K562 (cell line): ENCODE measurements around the gene HDHD3. TPM values are rescaled to one million over a fixed set of nuclear protein-coding genes. Genes with fewer than 3 reads are reported as not detected.
A peak's percentile ranks its signal among the peaks of the same experiment; 100 is the strongest.

Experiments used
- ATAC-seq: fragments of 200-7000 bp; cut with Tn5 transposase; 3 replicates; pipeline ENCODE4 v1.9.1; 2020; ENCODE audit warnings: moderate library complexity
- BruUV-seq: library from RNA; stranded (reverse); fragments of 400-500 nt; replicated peaks from 2 replicates; lab custom pipeline; 2021; lab: Mats Ljungman, UMichigan
- CTCF ChIA-PET: fragments of 300-600 bp; formaldehyde crosslinking; extraction: SDS; loops from one replicate; lab custom pipeline; 2021; ENCODE audit warnings: low intra/inter-chr PET ratio; lab: Yijun Ruan, JAX
- POLR2A ChIA-PET: fragments of 300-600, 350-650 bp; sonication (Branson Sonifier 250); formaldehyde crosslinking; extraction: SDS; loops from one replicate; lab custom pipeline; 2021; ENCODE audit warnings: antibody characterized with exemption, inconsistent platforms; lab: Yijun Ruan, JAX
- DNase-seq, 4 experiments: peaks; one replicate each; pipeline versions ENCODE4 v3.0.0 to v3.0.0-alpha.2; 2011 to 2018; ENCODE audit warnings: low spot score in 3 of 4, mixed read lengths in 3 of 4; ENCODE audit errors: extremely low read depth in 1 of 4
- FAIRE-seq: peaks from 2 replicates; lab custom pipeline; 2011; peaks lifted over from hg19 to GRCh38; lab: Jason Lieb, UNC
- H2AFZ ChIP-seq: 2 replicates; pipeline ENCODE4 v1.6.0; 2011; ENCODE audit warnings: low read depth, low read length, control low read depth, inconsistent platforms
- H3K27ac ChIP-seq: fragments of 200-600 bp; 3 replicates; pipeline ENCODE4 v1.8.0; 2011; ENCODE audit warnings: low read depth, mild to moderate bottlenecking, control low read depth, inconsistent platforms, low read length, moderate library complexity, mixed read lengths; ENCODE audit errors: extremely low read depth
- H3K27me3 ChIP-seq, 2 experiments: fragments of 300-600 bp in 1 of 2; 2 replicates in 1 of 2; 3 replicates in 1 of 2; pipeline versions ENCODE4 v1.6.0 to v1.8.0; 2011; ENCODE audit warnings: inconsistent platforms in 2 of 2, low read length in 2 of 2, mild to moderate bottlenecking in 1 of 2, mixed read lengths in 1 of 2, moderate library complexity in 1 of 2; ENCODE audit not compliant: control insufficient read depth in 2 of 2, insufficient read depth in 2 of 2
- H3K36me3 ChIP-seq: fragments of 300-600 bp; 3 replicates; pipeline ENCODE4 v1.8.0; 2011; ENCODE audit warnings: mild to moderate bottlenecking, low read length, inconsistent platforms; ENCODE audit not compliant: control insufficient read depth, insufficient read depth
- H3K4me1 ChIP-seq, 2 experiments: fragments of 200-600 bp in 1 of 2; replicated peaks in 1 of 2; 2 replicates in 1 of 2; 3 replicates in 1 of 2; pipeline versions ENCODE4 v1.5.1 to v1.8.0; 2011; ENCODE audit warnings: inconsistent platforms in 2 of 2, low read length in 2 of 2, mild to moderate bottlenecking in 1 of 2, mixed read lengths in 1 of 2, moderate library complexity in 1 of 2; ENCODE audit not compliant: control insufficient read depth in 2 of 2, insufficient read depth in 2 of 2
- H3K4me2 ChIP-seq: 2 replicates; pipeline ENCODE4 v1.6.1; 2011; ENCODE audit warnings: low read length, control low read depth, inconsistent platforms, mixed read lengths; ENCODE audit not compliant: insufficient read depth
- H3K4me3 ChIP-seq: fragments of 200-600 bp; sonication (generic), shearing (Covaris generic); 2 replicates; pipeline ENCODE4 v1.5.1; 2016; ENCODE audit warnings: control low read depth, inconsistent platforms
- H3K79me2 ChIP-seq: fragments of 200-600 bp; 3 replicates; pipeline ENCODE4 v1.8.0; 2011; ENCODE audit warnings: low read length, inconsistent platforms; ENCODE audit not compliant: control insufficient read depth, insufficient read depth
- H3K9ac ChIP-seq, 2 experiments: 2 replicates each; pipeline versions ENCODE4 v1.6.0 to v1.6.1; 2011; ENCODE audit warnings: low read depth in 2 of 2, low read length in 2 of 2, control low read depth in 1 of 2, inconsistent platforms in 1 of 2, mild to moderate bottlenecking in 1 of 2, mixed read lengths in 1 of 2; ENCODE audit not compliant: insufficient read depth in 1 of 2
- H3K9me1 ChIP-seq: one replicate; pipeline ENCODE4 v1.6.0; 2011; ENCODE audit warnings: inconsistent platforms, mild to moderate bottlenecking, low read length, moderate library complexity; ENCODE audit not compliant: control insufficient read depth, insufficient read depth
- H3K9me3 ChIP-seq: replicated peaks from 2 replicates; pipeline ENCODE4 v1.5.1; 2011; ENCODE audit warnings: low read depth, low read length, inconsistent platforms; ENCODE audit not compliant: control insufficient read depth, insufficient read depth
- H4K20me1 ChIP-seq: replicated peaks from 2 replicates; pipeline ENCODE4 v1.6.1; 2011; ENCODE audit warnings: low read length, inconsistent platforms, mixed read lengths; ENCODE audit not compliant: control insufficient read depth, insufficient read depth
- COPS2 ChIP-seq: fragments of 450-650 bp; conservative IDR thresholded peaks from 2 replicates; pipeline ENCODE4 v1.6.1; 2016; ENCODE audit warnings: mild to moderate bottlenecking, moderate library complexity
- DPF2 ChIP-seq: fragments of 450-650 bp; IDR thresholded peaks from 2 replicates; pipeline ENCODE4 v1.6.1; 2016
- EHMT2 ChIP-seq: fragments of 450-650 bp; IDR thresholded peaks from 2 replicates; pipeline ENCODE4 v1.6.1; 2018; ENCODE audit warnings: antibody characterized with exemption
- ETV1 ChIP-seq: fragments of 450-650 bp; conservative IDR thresholded peaks from 2 replicates; pipeline ENCODE4 v1.6.1; 2016; ENCODE audit warnings: missing genetic modification characterization, control low read depth, low read depth, missing compliant biosample characterization
- JUND ChIP-seq, 2 experiments: IDR thresholded peaks; 2 replicates in 1 of 2; 3 replicates in 1 of 2; pipeline ENCODE4 v1.6.1; 2011; ENCODE audit warnings: borderline replicate concordance in 2 of 2, low read depth in 2 of 2, low read length in 2 of 2, improper control_type of control experiment in 1 of 2, missing biosample characterization in 1 of 2, missing genetic modification characterization in 1 of 2, missing genetic modification reagents in 1 of 2
- NR2C1 ChIP-seq, 2 experiments: fragments of 450-650 bp; IDR thresholded peaks; 2 replicates each; pipeline ENCODE4 v1.6.1; 2017; ENCODE audit warnings: mild to moderate bottlenecking in 2 of 2, antibody characterized with exemption in 1 of 2, inconsistent platforms in 1 of 2, missing compliant biosample characterization in 1 of 2, missing genetic modification characterization in 1 of 2
- NR2C2 ChIP-seq, 2 experiments: fragments of 200-800 bp in 1 of 2; sonication (Bioruptor generic) in 1 of 2; sonication (generic) in 1 of 2; formaldehyde crosslinking in 1 of 2; IDR thresholded peaks; 2 replicates each; pipeline versions ENCODE4 v1.6.1 to v1.8.0; 2016 to 2022; ENCODE audit warnings: mild to moderate bottlenecking in 1 of 2, missing compliant biosample characterization in 1 of 2, missing genetic modification characterization in 1 of 2, missing genetic modification reagents in 1 of 2
- OTX1 ChIP-seq: fragments of 450-650 bp; formaldehyde crosslinking; IDR thresholded peaks from 2 replicates; pipeline ENCODE4 v1.4.0; 2022; ENCODE audit warnings: mild to moderate bottlenecking
- WGBS: fragments of 100-300 bp; shearing (Covaris generic); methylation state at CpG from one replicate; pipeline ENCODE4 v1.1.6; 2016; ENCODE audit warnings: low coverage, mixed read lengths; ENCODE audit not compliant: insufficient coverage; ENCODE audit errors: missing lambda C conversion rate; 5-methylcytosine and 5-hydroxymethylcytosine counted together
- in situ Hi-C: fragments of 300-500 bp; cut with MboI; formaldehyde crosslinking; loops from 4 replicates; pipeline ENCODE4 v1.15.0; 2018; ENCODE audit warnings: inconsistent platforms, mixed read lengths
- intact Hi-C: fragments of 100-400 bp; cut with micrococcal nuclease; formaldehyde crosslinking; loops from 2 replicates; pipeline ENCODE4 v1.14.2; 2022
- polyA plus RNA-seq, 8 experiments: library from polyadenylated mRNA; depleted of rRNA in 4 of 8; stranded (reverse) in 5 of 8; unstranded in 3 of 8; fragments of >200 nt; fragmentation: Nextera tagmentation in 2 of 8; fragmentation: Illumina TruSeq in 1 of 8; extraction: Ambion mirVana in 2 of 8; extraction: Trizol in 1 of 8; gene quantifications; 2 replicates each; pipeline versions ENCODE4 v1.2.1 to v1.2.3, GENCODE V29; 2011 to 2014; ENCODE audit warnings: inconsistent platforms in 1 of 8, missing spikeins in 1 of 8
- total RNA-seq, 7 experiments: library from RNA; depleted of rRNA in 6 of 7; stranded (reverse); fragments of >200 nt in 6 of 7; fragmentation: Illumina TruSeq in 2 of 7; extraction: Trizol in 2 of 7; gene quantifications; 2 replicates each; pipeline versions ENCODE4 v1.2.1 to v1.2.3, GENCODE V29; 2011 to 2021; ENCODE audit warnings: low replicate concordance in 1 of 7
- TF ChIP-seq, protein P1 (sequence below): fragments of 450-650 bp; formaldehyde crosslinking; conservative IDR thresholded peaks from 2 replicates; pipeline ENCODE4 v1.4.0; 2022; ENCODE audit warnings: mild to moderate bottlenecking, missing genetic modification characterization

The HDHD3 gene
- total and polyA plus RNA-seq, 9 of the 15 experiments (the other 6 are each of a cell fraction or from before 2014, with no cell fraction given): 1.1 to 19.1 (median 10.9) TPM

DNA sequence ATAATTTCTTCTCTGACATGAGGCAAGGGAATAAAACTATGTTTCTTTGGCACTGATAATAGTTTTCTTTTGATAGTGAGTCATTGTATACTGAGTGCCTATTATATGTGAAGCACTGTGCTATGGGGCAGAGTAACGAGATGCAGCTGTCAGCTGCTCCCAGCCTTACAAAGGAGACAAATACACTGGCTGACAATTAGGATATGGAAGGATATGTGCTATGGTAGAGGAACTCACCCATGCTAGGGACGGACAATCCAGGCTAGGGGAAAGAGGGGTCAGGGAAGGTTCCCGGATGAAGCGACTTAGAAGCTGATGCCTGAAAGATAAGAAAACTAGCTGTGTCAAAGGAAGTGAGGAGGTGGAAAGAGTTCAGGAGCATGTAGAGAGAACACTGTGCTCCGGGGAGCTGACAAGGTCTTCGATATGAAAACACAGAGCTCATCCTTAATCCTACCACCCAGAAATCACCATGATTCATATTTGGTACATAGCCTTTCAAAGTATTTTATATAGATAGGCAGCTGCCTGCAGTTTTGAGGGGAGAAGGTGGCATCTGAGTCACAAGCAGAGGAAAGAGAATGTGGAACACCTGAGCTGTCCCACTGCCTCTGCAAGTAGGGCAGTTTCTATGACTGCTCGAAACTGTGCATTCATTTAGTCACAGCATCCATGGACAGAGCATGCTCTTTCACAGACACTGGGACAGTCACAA, 15.3 kb downstream of the HDHD3 start:
- H3K9ac ChIP-seq: peak overlapping the region in 1 of 2 experiments; percentile 62; a peak in 1 of 4 replicates
- H3K79me2 ChIP-seq: no peaks in the 10 kb centered on the region
- BruUV-seq: no TSS peak
- H3K9me3 ChIP-seq: no peaks in the 10 kb centered on the region
- no peak overlapping the region for H3K27ac ChIP-seq
- in situ Hi-C loops: no loop called here
- 0 out of 5 replicates have a peak, but pooled peaks cover 0 to 4% of the 10 kb centered on the region in 2 experiments for H3K27me3 ChIP-seq
- H3K36me3 ChIP-seq: no peaks in the 10 kb centered on the region
- POLR2A ChIA-PET: interaction anchor here (0.7 to 2.2 kb wide), 5 partner anchors 9 to 50 kb away, joined by 3 to 22 read pairs (median 3); partner anchors contain the start of genes C9orf43 and POLE3
- H3K4me2 ChIP-seq: peak overlapping the region; percentile 48
- 0 out of 2 replicates have a peak, but pooled peaks have one; percentile 10 for TF ChIP-seq DPF2
- TF ChIP-seq, protein P1, sequence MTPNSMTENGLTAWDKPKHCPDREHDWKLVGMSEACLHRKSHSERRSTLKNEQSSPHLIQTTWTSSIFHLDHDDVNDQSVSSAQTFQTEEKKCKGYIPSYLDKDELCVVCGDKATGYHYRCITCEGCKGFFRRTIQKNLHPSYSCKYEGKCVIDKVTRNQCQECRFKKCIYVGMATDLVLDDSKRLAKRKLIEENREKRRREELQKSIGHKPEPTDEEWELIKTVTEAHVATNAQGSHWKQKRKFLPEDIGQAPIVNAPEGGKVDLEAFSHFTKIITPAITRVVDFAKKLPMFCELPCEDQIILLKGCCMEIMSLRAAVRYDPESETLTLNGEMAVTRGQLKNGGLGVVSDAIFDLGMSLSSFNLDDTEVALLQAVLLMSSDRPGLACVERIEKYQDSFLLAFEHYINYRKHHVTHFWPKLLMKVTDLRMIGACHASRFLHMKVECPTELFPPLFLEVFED (CRISPR knock-in tag): no peak
- peak; percentile 37; the same call in 1 of the 2 replicates for TF ChIP-seq NR2C1 (IDR thresholded peaks at IDR 0.05)
- TF ChIP-seq NR2C1 (tag; IDR thresholded peaks at IDR 0.05): peak; percentile 40; the same call in 1 of the 2 replicates
- no peak for TF ChIP-seq NR2C2 (CRISPR knock-in tag; IDR thresholded peaks at IDR 0.05)
- peak; percentile 57 for TF ChIP-seq NR2C2 (tag; IDR thresholded peaks at IDR 0.05)
- peak; percentile 42; the same call in 1 of the 2 replicates for TF ChIP-seq ETV1 (tag)
- no peak for TF ChIP-seq COPS2
- no peak for TF ChIP-seq OTX1 (CRISPR knock-in tag)
- TF ChIP-seq EHMT2: no peak
- TF ChIP-seq JUND (IDR thresholded peaks at IDR 0.05; ENCODE audit: borderline replicate concordance, low read depth, low read length): 0 out of 2 replicates have a peak, but pooled peaks have one; percentile 2
- 0 out of 3 replicates have a peak, but pooled peaks have one; percentile 21 for TF ChIP-seq JUND (tag; IDR thresholded peaks at IDR 0.05; ENCODE audit: borderline replicate concordance, low read depth, low read length)
- TF ChIP-seq, all 486 proteins: peak for 5
- Histone ChIP-seq H3K9me1 (no peaks in the 10 kb centered on the region), H4K20me1 (0 out of 2 replicates have a peak, but pooled peaks cover 3% of the 10 kb centered on the region), H3K4me1 (peaks cover 20 to 21% of the 10 kb centered on the region in 2 experiments), H2AFZ (peak overlapping the region; percentile 66; the same call in 1 of the 2 replicates), H3K4me3 (no peak overlapping the region)
- FAIRE-seq (no peak), DNase-seq (peak in 1 of 4 experiments; percentile 58), ATAC-seq (peak; percentile 56)
- intact Hi-C loops: no loop called here
- CTCF ChIA-PET: no interaction called here
- WGBS: 4% methylated on average over 7 of the region's 7 CpGs
